Neural cell (in vitro differentiated cells): ENCODE measurements around the gene DENND4C.

ENCODE experiments used
- CTCF ChIP-seq: fragments of 450-650 bp; IDR thresholded peaks from 2 replicates; pipeline ENCODE4 v1.5.1; 2014; ENCODE audit warnings: antibody characterized with exemption, mild to moderate bottlenecking, moderate library complexity; ENCODE audit not compliant: poor library complexity, severe bottlenecking
- EP300 ChIP-seq: fragments of 450-650 bp; conservative IDR thresholded peaks from 2 replicates; pipeline ENCODE4 v1.6.1; 2014; ENCODE audit warnings: antibody characterized with exemption, mild to moderate bottlenecking, moderate library complexity; ENCODE audit not compliant: poor library complexity, severe bottlenecking
- EZH2 ChIP-seq: fragments of 200-600, 300-800 bp; shearing (Covaris generic), sonication (generic); IDR thresholded peaks from 2 replicates; pipeline ENCODE4 v1.6.1; 2014; ENCODE audit warnings: antibody characterized with exemption, low read length, borderline replicate concordance, mild to moderate bottlenecking; ENCODE audit not compliant: insufficient read depth, poor library complexity, severe bottlenecking
- MXI1 ChIP-seq: fragments of 450-650 bp; conservative IDR thresholded peaks from 2 replicates; pipeline ENCODE4 v1.6.1; 2014; ENCODE audit warnings: antibody characterized with exemption, mild to moderate bottlenecking; ENCODE audit not compliant: poor library complexity, severe bottlenecking
- POLR2AphosphoS5 ChIP-seq: IDR thresholded peaks from 2 replicates; pipeline ENCODE4 v1.6.1; 2012
- RAD21 ChIP-seq: fragments of 450-650 bp; conservative IDR thresholded peaks from 2 replicates; pipeline ENCODE4 v1.6.1; 2014; ENCODE audit warnings: antibody characterized with exemption, mild to moderate bottlenecking, moderate library complexity
- REST ChIP-seq: IDR thresholded peaks from 2 replicates; pipeline ENCODE4 v1.6.1; 2012; ENCODE audit warnings: borderline replicate concordance
- SMC3 ChIP-seq: fragments of 450-650 bp; conservative IDR thresholded peaks from 2 replicates; pipeline ENCODE4 v1.6.1; 2014; ENCODE audit warnings: antibody characterized with exemption, mild to moderate bottlenecking, moderate library complexity; ENCODE audit not compliant: poor library complexity
- TAF1 ChIP-seq: IDR thresholded peaks from 2 replicates; pipeline ENCODE4 v1.6.1; 2012; ENCODE audit warnings: low read depth

GRCh38 chr9:19385786-19386501 is 155.5 kb downstream of the DENND4C start:
- TF ChIP-seq POLR2AphosphoS5 (no peak), EP300 (no peak), CTCF (no peak), REST (no peak), EZH2 (no peak), SMC3 (no peak), TAF1 (no peak), MXI1 (no peak), RAD21 (no peak)
